ENCODE data around the gene FN1. TPM values are rescaled to one million over a fixed set of nuclear protein-coding genes. Genes with fewer than 3 reads are reported as not detected.

The FN1 gene
- total RNA-seq, 1 donor from 2014 or later = not detected

GRCh38 chr2:215356948-215357461 is 78.9 kb downstream of the FN1 start:
- Mint-ChIP-seq H3K9me3 (no peaks in the 10 kb centered on the region), H3K4me3 (no peak overlapping the region), H3K27me3 (no peaks in the 10 kb centered on the region), H3K27ac (no peak overlapping the region), H3K4me1 (no peaks in the 10 kb centered on the region), H3K36me3 (ENCODE audit: low read depth) (peaks cover 43% of the 10 kb centered on the region)
- DNase-seq (no peak), ATAC-seq (ENCODE audit: low read depth) (no peak)
- POLR2A ChIA-PET = no interaction called here
- intact Hi-C loops (cut with micrococcal nuclease) = no loop called here
- no peak for TF ChIP-seq CTCF (IDR thresholded peaks at IDR 0.05)
- CTCF ChIA-PET = interaction anchor here (0.7 kb wide), 1 partner anchor 72 kb away, joined by 3 read pairs; no protein-coding TSS in a partner anchor

GRCh38 chr2:215356334-215356947 is 79.4 kb downstream of the FN1 start:
- H3K27ac Mint-ChIP-seq = no peak overlapping the region
- no peak overlapping the region for H3K4me3 Mint-ChIP-seq
- TF ChIP-seq CTCF (IDR thresholded peaks at IDR 0.05) = no peak
- H3K9me3 Mint-ChIP-seq = no peaks in the 10 kb centered on the region
- ChIA-PET CTCF (interaction anchor here (0.7 kb wide), 1 partner anchor 73 kb away, joined by 3 read pairs; no protein-coding TSS in a partner anchor), POLR2A (no interaction called here)
- DNase-seq = no peak
- H3K27me3 Mint-ChIP-seq = no peaks in the 10 kb centered on the region
- no peaks in the 10 kb centered on the region for H3K4me1 Mint-ChIP-seq
- intact Hi-C loops (cut with micrococcal nuclease) = no loop called here
- ATAC-seq (ENCODE audit: low read depth) = no peak
- H3K36me3 Mint-ChIP-seq (ENCODE audit: low read depth) = peaks cover 48% of the 10 kb centered on the region

DNA sequence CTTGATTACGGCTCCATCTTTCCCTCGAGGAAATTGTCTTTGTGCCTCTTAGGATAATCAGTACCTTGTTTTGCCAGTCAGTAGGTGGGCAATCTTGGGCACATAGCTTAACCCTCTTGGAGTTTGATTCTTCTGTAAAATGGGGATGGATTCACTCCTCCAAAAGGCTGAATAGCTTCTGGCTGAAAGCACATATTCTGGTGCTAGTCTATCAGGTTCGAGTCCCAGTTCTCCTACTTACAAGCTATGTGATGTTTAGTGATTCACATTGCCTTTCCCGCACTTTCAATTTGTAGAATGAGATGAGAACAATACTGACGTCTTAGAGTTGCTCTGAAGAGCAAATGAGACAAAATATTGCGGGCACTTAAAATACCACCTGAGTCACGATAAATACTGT is 80.1 kb downstream of the FN1 start:
- no peaks in the 10 kb centered on the region for H3K9me3 Mint-ChIP-seq
- ChIA-PET CTCF (no interaction called here), POLR2A (no interaction called here)
- ATAC-seq (ENCODE audit: low read depth) (no peak), DNase-seq (no peak)
- H3K27me3 Mint-ChIP-seq = no peaks in the 10 kb centered on the region
- H3K4me3 Mint-ChIP-seq = no peak overlapping the region
- TF ChIP-seq CTCF (IDR thresholded peaks at IDR 0.05) = no peak
- H3K36me3 Mint-ChIP-seq (ENCODE audit: low read depth) = peaks cover 53% of the 10 kb centered on the region
- H3K27ac Mint-ChIP-seq = no peak overlapping the region
- intact Hi-C loops (cut with micrococcal nuclease) = no loop called here
- H3K4me1 Mint-ChIP-seq = no peaks in the 10 kb centered on the region

GRCh38 chr2:215354771-215355695 is 80.8 kb downstream of the FN1 start:
- intact Hi-C loops (cut with micrococcal nuclease) = no loop called here
- Mint-ChIP-seq H3K27me3 (no peaks in the 10 kb centered on the region), H3K27ac (no peak overlapping the region), H3K9me3 (no peaks in the 10 kb centered on the region), H3K4me3 (no peak overlapping the region), H3K36me3 (ENCODE audit: low read depth) (peaks cover 55% of the 10 kb centered on the region), H3K4me1 (no peaks in the 10 kb centered on the region)
- no peak for TF ChIP-seq CTCF (IDR thresholded peaks at IDR 0.05)
- ChIA-PET POLR2A (no interaction called here), CTCF (no interaction called here)
- no peak for ATAC-seq (ENCODE audit: low read depth)
- DNase-seq = no peak

GRCh38 chr2:215352602-215353001 is 83.3 kb downstream of the FN1 start:
- DNase-seq = no peak
- TF ChIP-seq CTCF (IDR thresholded peaks at IDR 0.05) = no peak
- Mint-ChIP-seq H3K4me1 (no peaks in the 10 kb centered on the region), H3K27me3 (no peaks in the 10 kb centered on the region), H3K9me3 (no peaks in the 10 kb centered on the region), H3K36me3 (ENCODE audit: low read depth) (peaks cover 75% of the 10 kb centered on the region), H3K27ac (no peak overlapping the region), H3K4me3 (no peak overlapping the region)
- intact Hi-C loops (cut with micrococcal nuclease) = no loop called here
- ATAC-seq (ENCODE audit: low read depth) = no peak
- POLR2A ChIA-PET = no interaction called here
- CTCF ChIA-PET = no interaction called here
